Dermis blood vessel endothelial cell (primary cell): ENCODE measurements around the gene MTSS2. TPM values are rescaled to one million over a fixed set of nuclear protein-coding genes. Genes with fewer than 3 reads are reported as not detected.

Experiments used
- DNase-seq: peaks from one replicate; pipeline ENCODE4 v3.0.0; 2010
- total RNA-seq: library from RNA; depleted of rRNA; stranded (reverse); fragments of >200 nt; gene quantifications from 2 replicates; pipeline ENCODE4 v1.2.3, GENCODE V29; 2014

The MTSS2 gene, protein sequence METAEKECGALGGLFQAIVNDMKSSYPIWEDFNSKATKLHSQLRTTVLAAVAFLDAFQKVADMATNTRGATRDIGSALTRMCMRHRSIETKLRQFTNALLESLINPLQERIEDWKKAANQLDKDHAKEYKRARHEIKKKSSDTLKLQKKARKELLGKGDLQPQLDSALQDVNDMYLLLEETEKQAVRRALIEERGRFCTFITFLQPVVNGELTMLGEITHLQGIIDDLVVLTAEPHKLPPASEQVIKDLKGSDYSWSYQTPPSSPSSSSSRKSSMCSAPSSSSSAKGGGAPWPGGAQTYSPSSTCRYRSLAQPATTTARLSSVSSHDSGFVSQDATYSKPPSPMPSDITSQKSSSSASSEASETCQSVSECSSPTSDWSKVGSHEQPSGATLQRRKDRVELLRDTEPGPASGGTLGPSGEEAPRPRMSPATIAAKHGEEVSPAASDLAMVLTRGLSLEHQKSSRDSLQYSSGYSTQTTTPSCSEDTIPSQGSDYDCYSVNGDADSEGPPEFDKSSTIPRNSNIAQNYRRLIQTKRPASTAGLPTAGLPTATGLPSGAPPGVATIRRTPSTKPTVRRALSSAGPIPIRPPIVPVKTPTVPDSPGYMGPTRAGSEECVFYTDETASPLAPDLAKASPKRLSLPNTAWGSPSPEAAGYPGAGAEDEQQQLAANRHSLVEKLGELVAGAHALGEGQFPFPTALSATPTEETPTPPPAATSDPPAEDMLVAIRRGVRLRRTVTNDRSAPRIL
- 19.9 and 20.6 TPM in 2 replicates for total RNA-seq

DNA sequence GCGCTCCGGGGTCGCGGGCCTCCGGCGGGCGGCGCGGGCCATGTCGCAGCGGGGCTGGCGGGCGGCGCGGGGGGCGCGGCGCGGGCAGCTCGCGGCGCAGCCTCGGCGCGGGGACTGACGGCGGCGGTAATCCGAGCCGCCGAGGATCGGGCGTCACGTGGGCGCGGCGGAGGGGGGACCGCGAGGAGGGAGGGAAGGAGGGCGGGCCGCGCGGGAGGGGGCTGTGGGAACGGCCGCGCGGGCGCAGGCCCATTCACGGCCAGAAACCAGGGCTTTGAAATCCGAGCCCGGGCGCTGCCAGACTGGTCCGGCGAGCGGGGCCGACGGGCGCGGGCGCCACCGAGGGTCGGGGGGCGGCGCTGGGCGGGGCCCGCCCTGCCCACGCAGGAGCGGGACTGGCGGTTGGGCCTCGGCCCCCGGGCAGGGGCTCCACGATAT, at the start of gene MTSS2:
Gene MTSS2, minus strand, starts transcription at position 116 of the 438 bp plus-strand sequence. CDS start 262 bp downstream, outside the sequence.
- DNase-seq: peak; percentile 88

DNA sequence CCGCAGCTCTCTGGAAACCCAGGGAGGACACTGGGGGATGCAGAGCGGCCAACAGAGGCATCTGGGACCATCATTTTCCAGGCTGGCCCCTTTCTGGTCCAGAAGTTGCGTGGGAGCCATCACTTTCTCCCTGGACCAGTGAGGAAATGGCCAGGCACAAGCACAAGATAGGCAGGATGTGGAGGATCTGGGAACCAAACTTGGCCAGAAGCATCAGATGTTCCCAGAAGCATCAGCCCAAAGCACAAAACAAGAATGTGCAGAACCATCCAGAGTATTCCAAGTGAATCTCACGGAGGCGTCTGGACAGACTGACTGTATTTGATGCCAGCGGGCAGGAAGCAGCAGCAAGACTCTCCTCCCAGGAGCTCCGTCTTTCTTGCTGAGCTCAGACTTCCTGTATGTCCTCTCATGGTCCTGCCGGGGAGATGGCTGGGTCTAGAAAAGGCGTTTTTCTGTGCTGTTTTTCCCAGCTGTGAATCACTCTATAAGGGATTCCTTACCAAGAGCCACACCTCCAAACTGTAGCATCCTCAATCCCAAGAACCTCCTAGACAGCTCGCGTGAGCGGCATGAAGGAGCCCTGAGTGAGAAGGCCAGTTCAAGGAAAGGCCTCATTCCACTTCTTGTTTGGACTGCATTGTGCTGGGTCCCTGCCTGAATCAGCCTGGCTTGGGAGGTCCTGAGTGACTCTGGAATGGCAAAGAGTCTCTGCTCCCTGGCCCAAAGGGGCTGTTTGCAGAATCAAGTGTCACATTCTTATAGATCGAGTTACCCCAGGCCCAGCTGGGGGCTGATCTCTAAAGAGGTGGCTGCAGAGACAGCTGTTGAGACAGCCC, 49.5 kb upstream of the MTSS2 start:
- DNase-seq: no peak

DNA sequence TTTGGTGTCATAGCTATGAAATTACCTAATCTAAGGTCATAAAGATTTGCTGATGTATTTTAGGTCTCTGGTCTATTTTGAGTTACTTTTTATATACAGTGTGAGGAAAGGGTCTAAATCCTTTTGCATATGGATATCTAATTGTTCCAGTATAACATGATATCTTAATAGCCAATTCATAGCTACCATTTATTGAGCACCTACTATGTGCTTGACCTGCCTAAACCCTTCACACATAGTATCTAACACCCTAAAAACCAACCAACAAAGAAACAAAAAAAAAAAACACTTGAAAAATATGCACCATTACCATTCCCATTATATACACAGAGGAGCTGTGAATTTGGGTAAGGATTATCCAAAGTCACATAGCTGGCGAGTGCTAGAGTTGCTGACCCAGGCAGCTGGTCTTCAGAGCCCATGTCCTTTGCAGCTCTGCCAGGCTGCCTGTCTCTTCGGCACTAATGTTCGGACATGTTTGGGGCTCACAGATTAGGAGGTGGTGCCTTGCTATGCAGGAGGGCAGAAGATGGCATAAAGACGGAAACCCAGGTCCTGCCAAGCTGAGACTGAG, 48.8 kb upstream of the MTSS2 start:
- no peak for DNase-seq

DNA sequence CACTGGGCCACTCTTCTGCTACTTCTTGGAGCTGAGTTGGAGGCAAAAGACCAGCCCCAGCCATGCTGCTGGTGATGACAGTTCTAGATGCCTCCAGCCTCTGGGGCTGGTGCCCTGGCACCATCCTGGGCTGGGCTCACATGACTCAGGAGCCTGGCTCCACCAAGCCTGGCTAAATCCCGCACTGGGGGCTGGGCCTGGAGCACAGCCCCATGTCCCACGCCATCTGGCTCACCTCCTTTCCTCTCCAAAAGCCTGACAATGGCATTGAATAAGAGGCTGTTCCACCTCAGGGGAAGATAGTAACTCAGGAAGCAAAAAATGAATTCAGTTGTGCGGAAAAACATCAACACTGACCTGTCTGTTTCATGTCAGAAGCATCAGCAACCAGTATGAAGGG, 45.1 kb upstream of the MTSS2 start:
- DNase-seq: no peak

DNA sequence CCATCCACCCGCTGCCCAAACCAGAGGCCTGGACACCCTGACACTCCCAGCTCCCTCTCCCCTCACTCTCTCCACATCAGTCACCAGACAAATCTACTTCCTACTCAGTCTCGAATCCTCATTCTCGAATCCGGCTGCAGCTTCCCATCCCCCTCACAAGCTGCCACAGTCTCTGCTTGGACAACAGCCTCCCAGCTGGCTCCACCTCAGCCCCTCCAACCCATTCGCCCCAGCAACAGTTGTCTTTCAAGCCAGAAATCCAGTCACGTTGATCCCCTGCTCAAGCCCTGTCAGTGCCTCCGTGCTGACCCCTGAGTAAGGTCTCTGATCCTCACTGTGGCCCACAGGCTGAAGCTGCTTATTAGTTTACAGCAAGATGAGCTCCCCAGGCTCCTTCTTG, 44.2 kb upstream of the MTSS2 start:
- DNase-seq: no peak

DNA sequence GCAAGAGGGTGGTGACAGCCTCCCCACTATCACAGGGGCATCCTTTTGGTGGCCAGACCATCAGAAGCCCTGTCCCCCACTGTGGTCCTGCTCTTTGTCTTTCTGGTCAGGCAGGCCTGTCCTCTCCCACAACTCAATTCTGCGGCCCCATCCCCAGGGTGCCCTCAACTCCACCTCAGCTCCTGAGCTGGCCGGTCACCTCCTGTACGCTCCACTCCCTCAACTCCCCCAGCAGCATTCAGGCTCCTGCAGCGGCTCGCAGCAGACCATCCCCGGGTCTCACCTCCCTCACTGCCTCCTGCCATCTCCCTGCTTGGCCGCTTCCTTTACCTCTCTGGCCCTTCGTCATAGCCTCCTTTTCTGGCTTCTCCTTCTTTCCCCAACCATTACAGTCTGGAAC, 43.4 kb upstream of the MTSS2 start:
- DNase-seq: no peak

DNA sequence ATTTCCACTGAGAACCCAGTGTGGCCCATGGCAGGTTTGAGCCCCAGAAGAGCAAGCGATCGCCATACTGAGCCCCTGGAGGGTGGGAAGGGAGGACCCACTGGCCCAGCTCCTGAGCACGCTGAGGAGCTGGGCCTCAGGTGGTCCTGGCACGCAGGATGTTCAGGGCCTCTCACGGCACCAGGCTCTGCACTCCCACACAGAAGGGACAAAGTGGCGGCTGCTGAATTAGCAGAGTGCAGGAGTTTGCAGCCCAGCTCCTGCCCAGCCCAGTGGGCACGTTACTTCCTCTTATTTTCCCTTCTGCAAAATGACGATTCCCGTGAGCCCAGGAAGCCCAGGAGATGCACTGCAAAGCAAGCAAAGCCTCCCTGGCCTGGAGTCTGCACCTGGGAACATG, 42.3 kb upstream of the MTSS2 start:
- DNase-seq: no peak

DNA sequence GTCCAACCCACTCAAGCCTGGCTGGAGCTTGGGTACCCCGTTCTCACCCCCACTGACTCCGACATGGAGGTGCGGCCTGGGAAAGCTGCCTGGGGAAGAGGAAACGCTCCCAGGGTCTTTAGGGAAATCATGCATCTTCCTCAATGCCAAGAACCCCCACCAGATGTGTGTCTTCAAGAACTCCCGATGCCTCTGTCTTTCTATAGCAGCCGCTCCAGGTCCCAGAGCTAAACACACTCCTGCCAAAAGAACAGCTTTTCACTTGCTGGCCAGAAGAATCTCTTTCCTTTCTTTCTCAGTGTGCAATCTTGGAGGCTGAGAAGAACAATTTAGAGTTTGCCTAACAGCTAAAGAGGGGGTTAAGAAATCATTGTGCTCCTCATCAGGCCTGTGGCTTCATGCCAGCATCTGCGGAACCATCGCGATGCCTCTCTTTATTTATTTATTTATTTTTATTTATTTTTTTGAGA, 41.1 kb upstream of the MTSS2 start:
- no peak for DNase-seq

DNA sequence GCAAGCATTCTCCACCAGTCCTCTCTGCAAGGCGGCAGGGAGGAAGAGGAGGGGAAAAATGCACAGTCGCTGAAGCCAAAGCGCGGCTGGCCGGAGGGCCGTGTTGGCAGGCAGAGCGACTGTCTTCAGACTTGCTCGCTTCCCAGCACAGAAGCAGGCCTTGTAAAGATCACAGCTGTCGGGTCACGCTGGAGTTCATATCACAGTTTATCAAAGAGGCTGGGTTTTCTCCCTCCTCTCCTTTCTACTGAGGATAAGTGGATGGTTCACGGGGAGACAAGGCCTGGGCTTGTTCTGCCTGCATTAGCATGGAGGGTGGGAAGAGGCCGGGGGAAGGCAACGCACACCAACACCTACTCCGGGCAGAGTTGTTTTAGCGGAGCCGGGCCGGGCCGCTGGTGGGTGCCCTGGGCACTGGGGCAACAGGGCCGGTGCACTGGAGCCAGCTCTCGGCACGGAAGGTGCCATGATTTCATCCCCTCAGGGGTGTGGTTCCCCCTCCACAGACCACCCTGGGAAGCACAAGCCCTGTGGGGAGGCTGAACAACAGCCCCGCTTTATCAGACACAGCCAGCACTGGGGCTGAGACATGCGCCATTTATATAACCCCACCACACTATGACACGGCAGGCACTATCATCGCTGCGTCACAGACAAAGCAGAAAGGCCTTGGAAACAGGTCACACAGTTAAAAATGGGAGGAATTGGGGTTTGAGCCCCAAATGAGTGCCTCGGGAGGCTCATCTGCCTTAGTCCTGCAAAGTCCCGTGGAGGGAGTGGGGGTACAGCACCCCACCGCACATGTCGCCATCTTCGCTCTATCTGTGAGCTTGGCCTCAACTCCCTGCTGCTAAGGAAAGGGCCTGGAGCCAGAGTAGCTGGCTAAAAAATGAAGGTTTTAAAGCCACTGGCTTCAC, 40.3 kb upstream of the MTSS2 start:
- no peak for DNase-seq

DNA sequence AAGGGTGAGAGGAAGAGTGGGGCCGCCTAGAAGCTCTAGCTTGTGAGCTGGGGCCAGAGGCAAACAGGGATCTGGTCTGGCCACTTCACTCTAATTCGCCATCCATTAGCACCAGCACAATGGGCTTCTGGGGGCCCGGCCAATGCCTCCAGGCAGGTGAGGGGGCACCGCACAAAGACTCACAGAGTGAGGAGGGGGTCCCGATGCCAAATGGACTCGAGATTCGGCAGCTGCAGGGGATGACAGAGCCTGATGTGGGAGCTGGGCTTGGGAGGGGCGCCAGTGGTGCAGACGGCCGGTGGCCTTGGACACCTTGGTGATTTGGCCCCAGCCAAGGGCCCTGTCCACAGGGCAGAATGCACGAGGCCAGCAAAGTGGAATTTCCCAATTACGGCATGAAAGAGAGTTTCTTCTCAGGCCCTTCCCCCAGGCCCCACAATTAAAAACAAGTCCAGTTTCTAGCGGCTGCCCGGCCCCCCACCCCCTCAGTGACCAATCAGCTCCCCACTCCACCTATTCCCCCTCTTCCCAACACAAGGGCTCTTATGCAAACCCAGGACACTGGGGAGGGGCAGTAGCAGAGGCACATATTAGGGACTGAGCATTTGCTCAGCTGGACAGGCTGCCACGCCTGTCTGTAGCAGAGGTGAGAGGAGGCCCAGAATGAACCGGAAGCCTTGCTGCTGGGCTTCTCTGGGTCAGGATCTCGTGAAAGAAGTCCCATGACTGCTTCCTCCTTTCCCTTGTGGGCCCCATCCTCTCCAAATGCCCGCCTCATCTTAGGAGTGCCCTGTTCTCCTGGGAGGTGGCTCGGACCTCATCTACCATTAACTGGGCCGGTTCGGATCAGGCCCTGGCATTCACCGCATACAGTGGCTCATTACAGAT, 39.4 kb upstream of the MTSS2 start:
- no peak for DNase-seq

DNA sequence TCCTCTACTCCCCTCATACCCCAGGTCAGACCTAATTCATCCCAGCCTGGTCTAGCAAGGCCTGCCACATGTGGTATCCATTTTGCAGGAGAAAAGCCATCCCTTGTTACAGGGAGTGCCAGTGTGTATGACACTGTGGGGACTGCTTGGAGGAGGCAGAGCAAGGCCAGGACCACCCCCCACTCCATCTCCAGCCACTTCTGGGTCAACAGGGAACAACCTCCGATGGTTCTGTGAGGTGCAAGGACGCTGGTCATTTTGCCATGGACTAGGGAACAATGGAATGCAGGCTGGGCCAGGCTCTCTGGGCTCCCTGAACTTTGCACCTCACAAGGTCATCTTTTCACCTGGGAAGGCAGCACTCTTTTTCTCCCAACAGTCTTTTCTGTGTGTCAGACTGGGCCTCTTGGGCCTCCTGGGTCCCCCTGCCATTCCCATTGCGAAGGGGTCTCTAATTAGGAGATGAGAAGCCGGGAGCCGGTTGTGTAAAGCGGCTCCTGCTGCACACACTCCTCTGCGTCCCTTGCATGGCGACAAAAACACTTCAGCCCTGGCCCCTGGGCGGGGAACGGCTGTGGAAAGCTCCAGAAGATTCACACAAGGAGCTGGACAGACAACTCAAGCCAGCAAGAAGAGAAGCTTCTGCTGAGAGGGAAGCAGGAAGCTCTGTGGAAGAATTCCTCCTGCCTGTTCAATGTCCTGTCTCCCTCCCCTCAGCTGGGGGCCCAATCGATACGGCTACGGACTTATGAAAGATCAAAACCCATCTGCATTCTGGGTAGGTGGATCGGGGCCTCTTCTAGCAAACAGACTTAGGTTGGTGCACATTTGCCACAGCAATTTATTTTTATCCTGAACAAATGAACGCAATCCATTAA, 38.5 kb upstream of the MTSS2 start:
- DNase-seq: no peak

DNA sequence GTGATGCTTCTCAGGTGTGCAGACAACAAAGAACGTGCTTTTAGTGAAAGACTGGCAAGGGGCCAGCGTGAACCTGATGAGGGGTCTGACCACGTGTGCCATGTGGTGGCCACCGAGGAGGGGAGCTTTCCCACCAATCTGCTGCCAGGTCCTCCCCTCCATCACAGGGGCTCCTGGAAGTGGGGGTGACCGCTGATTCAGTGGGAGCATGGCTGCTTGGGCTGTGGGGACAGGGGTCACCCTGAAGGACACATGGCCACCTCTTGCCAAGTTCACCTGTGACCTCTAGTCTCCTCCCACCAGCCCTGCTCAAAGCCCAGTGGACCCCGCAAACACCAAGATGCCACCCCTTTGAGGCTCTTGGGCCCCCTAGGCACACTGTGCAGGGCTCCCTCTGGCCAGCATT, 37.9 kb upstream of the MTSS2 start:
- no peak for DNase-seq

DNA sequence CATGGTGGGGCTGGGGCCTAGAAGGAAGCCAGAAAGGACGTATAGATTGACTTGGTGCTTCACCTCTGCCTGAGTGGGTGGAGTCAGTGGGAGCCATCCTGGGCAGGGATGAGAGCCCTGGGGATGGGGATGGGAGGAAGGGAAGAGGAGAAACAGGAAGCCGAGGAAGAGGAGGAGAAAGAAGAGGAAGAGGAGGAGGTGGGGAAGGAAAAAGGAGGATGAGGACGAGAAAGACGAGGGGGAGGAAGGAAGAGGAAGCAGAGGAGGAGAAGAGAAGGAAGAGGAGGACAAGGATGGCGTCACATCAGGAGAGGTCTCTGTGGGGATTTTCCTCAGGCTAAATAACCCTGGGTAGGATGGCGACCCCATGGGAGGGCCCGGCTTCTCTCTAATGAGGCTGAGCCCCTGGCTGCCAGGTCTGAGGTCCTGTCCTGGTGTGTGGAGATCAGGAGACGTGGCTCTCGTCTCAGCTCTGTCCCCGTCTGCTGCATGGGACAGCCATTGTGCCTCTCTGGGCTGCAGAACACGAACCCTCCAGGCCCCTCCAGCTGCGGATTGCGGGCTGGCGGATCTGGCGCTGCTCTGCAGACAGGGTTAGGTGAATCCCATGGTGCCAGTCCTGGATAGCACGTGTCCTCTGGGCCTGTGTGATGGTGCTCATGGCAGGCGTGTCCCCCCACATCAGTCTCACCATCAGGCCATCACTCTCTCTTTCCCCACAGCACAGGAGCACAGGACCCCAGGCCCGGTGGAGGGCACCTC, 35.5 kb upstream of the MTSS2 start:
- no peak for DNase-seq

DNA sequence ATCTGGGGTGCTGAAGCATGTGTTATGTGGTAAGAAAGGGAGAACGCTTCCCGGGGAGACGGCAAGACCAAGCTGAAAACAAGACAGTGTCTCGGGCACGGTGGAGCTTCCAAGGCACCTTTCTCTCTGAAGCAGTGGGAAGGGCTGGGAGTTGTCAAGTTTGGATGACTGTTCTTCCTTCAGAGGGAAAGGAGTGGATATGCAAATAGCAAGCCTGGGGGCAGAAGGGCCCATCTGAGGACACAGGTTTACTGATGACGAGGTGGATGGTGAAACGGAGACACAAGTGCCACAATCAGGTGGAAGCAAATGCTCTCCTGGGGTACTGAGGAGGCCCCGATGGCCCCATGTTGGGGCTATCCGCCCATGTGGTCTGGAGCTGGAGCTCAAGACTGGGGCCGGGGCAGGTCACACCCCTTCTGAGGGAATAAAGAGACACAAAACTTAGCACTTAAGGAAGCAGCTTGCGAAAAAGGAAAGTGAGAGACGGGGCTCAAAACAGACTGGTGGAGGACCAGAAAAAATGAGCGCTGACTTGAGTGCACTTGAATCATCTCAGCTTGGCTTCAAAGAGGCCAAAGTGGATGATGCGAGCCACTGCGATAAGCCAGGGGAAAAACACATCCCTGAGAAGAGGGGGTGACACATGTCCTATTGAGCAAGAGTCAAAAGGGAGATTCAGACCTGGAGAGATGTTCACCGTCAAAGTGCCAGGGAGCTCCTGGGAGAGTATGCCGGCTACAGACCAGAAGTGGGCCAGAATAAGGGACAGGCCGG, 34.8 kb upstream of the MTSS2 start:
- no peak for DNase-seq

DNA sequence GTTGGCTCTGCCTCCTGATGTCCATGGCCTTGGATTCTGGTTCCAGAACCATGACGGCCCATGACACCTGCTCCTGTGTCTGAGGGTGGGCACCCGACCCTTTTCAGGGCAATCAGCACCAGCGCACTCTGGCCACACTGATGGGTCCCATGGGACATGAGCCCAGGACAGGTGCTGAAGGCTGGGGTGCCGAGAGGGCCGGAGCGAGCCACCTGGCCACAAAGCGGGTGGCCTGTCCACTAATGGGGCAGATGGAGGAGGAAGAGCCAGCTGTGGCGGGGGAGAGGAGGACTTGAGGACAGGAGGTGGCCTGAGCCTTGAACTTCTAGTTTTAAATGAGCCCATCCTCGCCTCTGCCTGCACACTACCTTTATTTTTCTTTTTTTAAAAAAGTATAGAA, 31.2 kb upstream of the MTSS2 start:
- no peak for DNase-seq

DNA sequence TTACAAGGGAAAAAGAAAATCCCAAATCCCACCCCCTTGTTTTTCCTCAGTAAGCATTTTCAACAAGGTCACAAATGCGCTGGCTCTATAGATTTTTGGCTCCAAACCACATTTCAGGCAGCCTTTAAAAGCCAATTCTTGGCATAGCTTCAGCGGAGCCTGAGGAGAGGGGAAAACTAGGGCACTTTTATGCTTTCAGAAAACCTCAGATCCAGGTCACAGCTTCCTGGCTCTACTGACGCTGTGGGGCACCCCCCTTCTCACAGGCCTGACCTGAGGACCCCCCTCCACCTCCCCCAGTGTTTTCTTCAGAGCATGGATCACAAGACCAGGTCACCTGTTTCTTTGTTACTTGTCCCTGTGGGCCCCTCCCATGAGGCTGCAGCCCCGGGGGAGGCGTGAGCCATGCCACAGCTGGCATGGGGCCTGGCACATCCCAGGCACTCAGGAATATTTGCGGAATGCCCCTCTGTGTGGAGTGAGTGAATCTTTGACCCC, 30.1 kb upstream of the MTSS2 start:
- no peak for DNase-seq

DNA sequence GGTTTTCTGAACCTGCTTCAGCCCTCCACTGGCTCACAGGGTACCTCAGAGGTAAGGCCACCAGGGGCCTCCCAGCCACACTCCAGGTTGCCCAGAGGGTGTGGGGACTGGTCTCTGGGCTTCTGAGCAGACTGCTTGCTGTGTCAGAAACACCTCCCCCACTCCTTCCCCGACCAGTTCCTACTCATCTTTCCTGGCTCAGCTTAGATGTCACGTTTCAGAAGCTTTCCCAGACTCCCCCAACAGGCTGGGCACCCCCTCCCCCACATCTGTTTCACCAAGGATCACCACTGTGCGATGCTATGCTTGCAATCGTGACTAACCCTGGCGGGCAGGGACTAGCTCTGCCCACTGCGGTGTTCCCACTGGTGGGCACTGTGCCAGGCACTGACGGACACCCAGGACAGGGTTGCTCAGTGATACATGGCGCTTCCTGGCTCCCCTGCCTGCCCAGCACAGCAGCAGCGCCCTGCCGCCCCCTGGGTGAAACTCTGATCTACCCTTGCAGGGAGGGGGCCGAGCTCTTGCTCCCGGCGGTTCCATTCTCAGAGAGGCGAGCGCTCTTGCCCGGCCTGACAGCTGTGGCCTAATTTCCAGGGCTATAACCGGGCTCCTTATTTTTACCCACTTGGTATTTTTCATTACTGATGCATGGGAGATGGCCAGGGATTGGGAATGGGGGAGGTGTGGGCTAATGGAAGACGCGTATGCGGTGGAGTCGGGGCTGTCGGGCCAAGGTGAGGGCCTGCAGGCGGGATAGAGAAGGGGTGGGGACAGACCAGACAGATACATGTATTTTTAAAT, 29.4 kb upstream of the MTSS2 start:
- peak; percentile 51 for DNase-seq
